Tongue (tissue), 2 donors: ENCODE measurements around the gene CACNG6. TPM values are rescaled to one million over a fixed set of nuclear protein-coding genes. Genes with fewer than 3 reads are reported as not detected.
"Not testable (repeated sequence)": the region's sequence is repeated elsewhere in the genome, so short reads cannot be mapped to it uniquely, and the experiment has no call there.

ENCODE experiments used
- DNase-seq: peaks from one replicate; pipeline ENCODE4 v3.0.0-alpha.2; 2015
- total RNA-seq: library from RNA; depleted of rRNA; stranded (reverse); fragments of >200 nt; gene quantifications from one replicate; pipeline ENCODE4 v1.2.3, GENCODE V29; 2014

Gene CACNG6
- total RNA-seq, 1 donor from 2014 or later, result 22.2 TPM

DNA sequence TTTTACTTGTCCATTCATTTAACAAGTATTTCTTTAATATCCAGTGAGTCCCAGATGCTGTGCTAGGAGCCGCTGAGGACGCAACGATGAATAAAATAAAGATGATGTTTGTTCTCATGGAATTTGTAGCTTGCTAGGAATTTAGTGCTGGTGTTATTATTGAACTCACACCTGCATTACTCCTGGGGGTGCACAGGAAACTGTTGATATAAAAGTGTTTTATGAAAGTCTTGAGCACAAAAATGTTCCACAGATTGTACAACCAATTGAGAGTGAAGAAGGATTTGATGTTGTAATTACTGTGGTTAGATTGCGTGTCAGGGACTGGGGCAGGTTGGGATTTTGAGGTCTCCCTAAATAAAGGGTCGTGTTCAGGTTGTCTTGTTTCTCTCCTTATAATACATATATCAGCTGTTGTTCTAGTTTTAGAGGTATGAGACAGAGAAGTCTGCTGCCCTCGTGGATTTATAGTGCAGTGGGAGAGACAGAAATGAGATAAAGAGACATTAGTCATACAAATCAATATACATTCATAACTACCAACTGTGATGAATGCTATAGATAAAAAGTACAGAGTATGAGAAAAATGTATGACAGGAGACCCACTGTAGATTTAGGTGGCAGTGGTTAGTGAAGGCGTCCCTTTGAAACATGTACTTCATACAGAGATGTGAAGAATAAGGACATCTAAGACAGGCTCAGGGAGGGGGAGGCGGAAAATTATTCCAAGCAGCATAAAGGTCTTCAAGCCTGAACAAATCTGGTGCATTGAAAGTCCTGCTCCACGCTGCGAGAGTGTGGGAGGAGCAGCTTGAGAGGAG, 11.3 kb downstream of the CACNG6 start:
- no peak for DNase-seq

DNA sequence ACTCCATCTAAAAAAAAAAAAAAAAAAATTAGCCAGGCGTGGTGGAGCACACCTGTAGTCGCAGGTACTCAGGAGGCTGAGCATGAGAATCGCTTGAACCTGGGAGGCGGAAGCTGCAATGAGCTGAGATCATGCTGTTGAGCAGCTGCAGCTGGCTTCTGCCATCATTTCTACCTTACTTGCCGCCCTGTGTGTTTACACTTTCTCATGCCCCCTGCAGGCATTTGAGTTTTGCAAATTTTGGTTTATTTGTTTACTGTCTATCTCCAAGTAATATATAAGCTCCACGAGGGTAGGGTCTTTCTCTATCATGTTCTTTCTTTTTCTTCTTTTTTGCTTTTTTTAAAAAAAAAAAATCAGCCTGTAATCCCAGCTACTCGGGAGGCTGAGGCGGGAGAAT, 18.0 kb downstream of the CACNG6 start:
- DNase-seq, result no peak

DNA sequence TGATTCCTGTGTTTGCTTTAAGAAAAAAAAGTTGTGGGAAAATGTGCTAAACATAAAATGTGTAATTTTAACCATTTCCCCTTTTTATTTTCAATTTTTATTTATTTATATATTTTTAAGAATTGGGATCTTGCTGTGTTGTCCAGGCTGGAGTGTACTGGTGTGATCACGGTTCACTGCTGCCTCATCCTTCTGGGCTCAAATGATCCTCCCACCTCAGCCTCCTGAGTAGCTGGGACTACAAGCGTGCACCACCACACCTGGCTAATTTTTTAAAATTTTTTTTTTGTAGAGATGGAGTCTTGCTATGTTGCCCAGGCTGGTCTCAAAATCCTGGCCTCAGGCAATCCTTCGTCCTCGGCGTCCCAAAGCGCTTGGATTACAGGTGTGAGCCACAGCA, 19.0 kb downstream of the CACNG6 start:
- no peak for DNase-seq

DNA sequence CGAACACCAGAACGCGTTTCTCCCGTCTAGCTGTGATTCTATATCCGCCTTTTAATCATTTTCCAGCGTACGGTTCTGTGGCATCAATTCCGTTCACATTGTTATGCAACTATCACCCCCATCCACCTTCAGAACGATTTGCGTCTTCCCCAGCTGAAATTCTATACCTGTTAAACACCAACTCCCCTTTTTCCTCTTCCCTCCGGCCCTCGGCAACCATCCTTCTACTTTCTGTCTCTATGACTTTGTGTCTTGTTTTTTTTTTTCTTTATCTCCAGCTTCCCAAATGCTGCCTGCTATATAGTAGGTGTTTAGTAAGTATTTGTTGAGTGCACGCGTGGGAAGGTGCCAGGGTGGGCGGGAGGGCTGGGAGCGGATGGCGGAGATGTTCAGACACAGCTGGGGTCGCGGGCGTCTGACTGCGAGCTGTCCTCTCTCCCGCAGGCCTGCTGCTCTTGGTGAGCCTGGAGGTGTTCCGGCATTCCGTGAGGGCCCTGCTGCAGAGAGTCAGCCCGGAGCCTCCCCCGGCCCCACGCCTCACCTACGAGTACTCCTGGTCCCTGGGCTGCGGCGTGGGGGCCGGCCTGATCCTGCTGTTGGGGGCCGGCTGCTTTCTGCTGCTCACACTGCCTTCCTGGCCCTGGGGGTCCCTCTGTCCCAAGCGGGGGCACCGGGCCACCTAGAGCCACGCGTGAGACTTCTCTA, 20.2 kb downstream of the CACNG6 start:
- no peak for DNase-seq

- DNase-seq, result no peak
Observed at GRCh38 chr19:54013866-54014265, 22.4 kb downstream of the CACNG6 start.

- DNase-seq, result peak; percentile 14
Observed at GRCh38 chr19:54014920-54015560, 23.6 kb downstream of the CACNG6 start.

GRCh38 chr19:54017261-54017660, 25.8 kb downstream of the CACNG6 start:
- DNase-seq, result peak; percentile 38

- no peak for DNase-seq
Observed at GRCh38 chr19:54021363-54021762, 29.9 kb downstream of the CACNG6 start.

GRCh38 chr19:54021932-54022331, 30.5 kb downstream of the CACNG6 start:
- DNase-seq, result no peak

GRCh38 chr19:54023191-54023590, 31.8 kb downstream of the CACNG6 start:
- no peak for DNase-seq

DNA sequence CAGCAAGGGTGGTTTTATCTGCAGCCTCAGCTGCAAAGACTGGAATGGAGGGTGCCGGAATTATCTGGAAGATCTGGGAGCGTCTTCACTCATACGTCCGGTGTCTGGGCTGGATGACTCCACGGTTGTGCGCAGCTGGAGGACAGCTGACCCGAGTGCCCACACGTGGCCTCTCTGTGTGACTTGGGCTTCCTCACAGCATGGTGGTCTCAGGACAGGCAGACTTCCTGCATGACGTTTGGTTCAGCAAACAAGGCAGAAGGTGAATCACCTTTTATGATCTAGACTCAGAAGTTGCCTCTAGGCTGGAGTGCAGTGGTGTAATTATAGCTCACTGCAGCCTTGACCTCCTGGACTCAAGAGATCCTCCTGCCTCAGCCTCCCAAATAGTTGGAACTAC, 33.2 kb downstream of the CACNG6 start:
- DNase-seq, result no peak

GRCh38 chr19:54026656-54027055, 35.2 kb downstream of the CACNG6 start:
- DNase-seq, result no peak

- no peak for DNase-seq
Observed at GRCh38 chr19:54029301-54029700, 37.9 kb downstream of the CACNG6 start.

DNA sequence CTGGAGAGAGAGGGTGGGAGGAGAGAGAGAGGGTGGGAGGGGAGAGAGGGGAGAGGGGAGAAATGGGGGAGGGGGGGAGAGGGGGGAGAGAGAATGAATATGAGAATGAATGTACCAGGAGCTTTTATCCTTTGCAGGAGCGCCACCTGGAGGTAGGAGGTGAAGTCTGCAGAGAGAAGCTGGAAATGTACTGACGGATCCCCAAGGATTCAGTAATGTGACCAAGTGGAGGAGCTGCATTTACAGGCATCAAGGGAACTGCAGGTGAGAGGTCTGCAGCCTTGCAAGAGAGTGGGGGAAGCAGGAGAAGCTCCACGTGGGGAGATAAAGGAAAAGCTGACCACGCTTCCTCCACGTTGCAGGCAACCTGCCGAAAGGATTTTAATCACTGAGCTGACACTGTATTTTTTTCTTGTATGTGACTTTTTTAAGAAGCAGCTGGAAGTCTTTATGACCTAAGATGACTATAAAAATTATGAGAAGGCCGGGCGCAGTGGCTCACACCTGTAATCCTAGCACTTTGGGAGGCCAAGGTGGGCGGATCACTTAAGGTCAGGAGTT, 38.6 kb downstream of the CACNG6 start:
- peak; percentile 63 for DNase-seq

- DNase-seq, result no peak
Observed at GRCh38 chr19:54030895-54031586, 39.6 kb downstream of the CACNG6 start.

DNA sequence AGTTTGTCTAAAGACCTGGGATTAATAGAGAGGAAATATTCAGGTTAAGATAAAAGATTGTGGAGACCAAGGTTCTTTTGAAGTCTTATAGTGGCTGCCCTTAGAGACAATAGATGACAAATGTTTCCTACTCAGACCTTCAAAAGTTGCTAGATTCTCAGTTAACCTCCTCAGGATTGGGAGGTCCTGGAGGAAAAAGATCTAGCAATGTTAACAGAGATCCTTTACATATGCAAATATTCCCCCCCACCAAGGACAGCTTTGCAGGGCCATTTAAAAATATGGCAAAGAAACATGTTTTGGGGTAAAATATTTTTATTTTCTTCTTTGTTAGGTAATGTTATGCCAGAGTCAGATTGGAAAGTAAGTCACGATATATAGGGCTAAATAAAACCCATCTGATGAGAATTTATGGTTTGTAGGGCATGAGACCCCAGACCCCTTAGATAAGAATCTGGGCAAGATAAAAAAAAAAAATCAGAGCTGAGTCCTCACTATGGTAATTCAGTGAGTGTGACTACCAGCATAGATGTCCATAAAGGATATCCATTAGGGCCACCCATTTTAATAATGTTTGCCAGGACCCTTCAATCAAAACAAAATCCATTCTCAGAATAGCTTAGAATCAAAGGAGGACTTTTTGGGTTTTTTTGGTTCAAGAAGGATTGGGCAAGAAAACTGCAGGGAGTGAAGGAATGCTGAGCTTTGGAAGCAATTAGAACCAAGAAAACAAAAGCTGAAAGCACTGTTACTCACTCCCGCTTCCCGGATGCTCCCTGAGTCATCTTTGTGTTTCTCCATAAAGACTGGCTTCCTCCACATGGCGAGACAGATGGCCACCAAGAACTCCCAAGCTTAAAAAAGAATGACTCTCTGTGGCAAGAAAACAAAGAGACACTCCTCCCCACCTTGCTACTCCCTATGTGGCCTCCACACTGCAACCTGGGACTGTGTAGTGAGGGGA, 44.1 kb downstream of the CACNG6 start:
- no peak for DNase-seq

DNA sequence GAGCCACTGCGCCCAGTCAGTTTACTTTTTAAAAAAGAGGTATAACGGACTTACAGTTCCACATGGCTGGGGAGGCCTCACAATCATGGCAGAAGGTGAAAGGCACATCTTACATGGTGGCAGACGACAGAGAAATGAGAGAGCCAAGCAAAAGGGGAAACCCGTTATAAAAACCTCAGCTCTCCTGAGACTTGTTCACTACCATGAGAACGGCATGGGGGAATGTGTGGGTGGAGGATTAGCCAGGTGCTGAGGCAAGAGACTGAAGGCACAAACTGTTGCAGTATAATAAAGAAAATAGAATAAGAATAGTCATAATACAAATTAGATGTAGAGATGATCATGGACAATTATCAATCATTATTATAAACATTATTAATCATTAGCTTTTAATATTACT, 45.1 kb downstream of the CACNG6 start:
- DNase-seq, result not testable (repeated sequence)

DNA sequence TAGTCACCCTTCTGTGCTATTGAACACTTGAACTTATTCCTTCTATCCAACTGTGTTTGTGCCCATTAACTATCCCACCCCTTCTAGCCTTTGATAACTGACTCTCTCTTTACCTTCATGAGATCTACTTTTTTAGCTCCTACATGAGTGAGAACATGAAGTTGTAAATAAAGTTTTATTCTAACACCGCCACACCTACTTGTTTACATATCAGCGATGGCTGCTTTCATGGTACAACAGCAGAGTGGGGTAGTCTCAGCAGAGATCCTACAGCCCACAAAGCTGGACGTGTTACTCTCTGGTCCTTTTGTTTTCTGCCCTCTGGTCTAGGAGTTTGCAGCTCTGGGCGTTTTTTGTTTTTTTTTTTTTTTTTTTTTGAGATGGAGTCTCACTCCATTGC, 48.6 kb downstream of the CACNG6 start:
- DNase-seq, result no peak

DNA sequence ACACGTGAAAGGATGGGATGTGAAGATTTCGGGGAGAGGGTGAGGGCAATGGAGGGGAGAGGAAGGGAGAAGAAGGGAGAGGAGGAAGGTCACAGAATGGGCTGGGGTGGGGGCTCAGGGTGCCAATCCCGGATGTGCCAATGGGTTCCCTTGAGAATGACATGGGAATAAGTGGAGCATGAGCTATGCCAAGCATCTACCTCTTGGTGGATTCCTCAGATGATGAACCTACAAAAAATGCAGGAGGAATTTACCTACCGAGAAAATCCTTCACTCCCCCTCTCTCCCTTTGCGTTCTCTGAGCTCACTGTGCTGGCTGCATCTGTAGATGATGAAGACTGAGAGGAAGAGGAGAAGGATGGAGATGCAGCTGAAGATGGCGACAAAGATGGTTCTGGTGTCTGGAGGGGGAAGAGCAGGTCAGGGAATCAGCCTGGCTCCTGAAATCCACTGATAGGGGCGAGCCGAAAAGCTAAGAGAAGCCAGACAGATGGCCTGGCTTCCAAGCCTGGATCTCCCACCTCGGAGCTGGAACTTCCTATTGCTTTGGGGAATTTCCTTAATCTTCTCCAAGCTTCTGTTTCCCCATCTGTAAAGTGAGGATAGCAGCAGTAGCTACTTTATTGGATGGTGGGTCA, 50.7 kb downstream of the CACNG6 start:
- no peak for DNase-seq

DNA sequence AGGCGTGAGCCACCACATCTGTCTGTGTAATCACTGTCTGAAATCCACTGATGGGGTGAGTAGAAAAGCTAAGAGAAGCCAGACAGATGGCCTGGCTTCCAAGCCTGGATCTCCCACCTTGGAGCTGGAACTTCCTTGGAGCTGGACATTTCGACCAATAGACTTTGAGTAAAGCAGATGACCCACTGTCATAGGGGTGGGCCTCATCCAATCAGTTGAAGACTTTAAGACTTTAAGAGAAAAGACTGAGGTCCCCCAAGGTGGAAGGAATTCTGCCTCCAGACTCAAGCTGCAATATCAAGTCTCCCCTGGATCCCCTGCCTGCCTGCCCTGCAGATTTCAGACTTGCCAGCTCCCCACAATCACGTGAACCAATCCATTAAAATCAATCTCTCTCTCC, 51.6 kb downstream of the CACNG6 start:
- no peak for DNase-seq

DNA sequence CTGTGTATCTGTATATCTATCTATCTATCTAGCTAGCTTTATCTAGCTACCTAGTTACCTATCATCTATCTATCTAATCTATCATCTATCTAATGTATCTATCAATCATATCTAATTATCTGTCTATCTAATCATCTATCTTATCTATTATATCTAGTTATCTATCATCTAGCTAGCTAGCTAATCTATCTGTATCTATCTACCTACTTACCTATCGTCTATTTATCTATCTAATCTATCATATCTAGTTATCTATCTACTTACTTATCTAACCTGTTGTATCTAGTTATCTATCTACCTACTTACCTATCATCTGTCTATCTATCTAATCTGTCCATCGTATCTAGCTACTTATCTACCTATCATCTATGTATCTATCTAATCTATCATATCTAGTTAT, 54.3 kb downstream of the CACNG6 start:
- no peak for DNase-seq
